ENCODE results near the gene HYAL4. TPM values are rescaled to one million over a fixed set of nuclear protein-coding genes. Genes with fewer than 3 reads are reported as not detected.

HYAL4 gene
- not detected for total RNA-seq
- 0.24 TPM for polyA plus RNA-seq (ENCODE audit: insufficient read depth, low read depth, low replicate concordance)
- long read RNA-seq, donor 1, result 0 reads
- long read RNA-seq, donor 2, result 0 reads
- long read RNA-seq, donor 3, result 0 reads
- long read RNA-seq, donor 4, result 0 reads
- long read RNA-seq, donor 5, result 0 reads
- long read RNA-seq, donor 6, result 0 reads
- long read RNA-seq, donor 7, result 0 reads
- long read RNA-seq, donor 8, result 0 reads
- long read RNA-seq, donor 9, result 0 reads
- long read RNA-seq, donor 10, result 0 reads

GRCh38 chr7:123844712-123845219, at the start of gene HYAL4:
Gene HYAL4 (plus strand): TSS chr7:123845169. CDS start chr7:123868274, 23,105 bp downstream.
- no peaks in the 10 kb centered on the region for H3K36me3 ChIP-seq (ENCODE audit: control insufficient read depth in 2 of 3, insufficient read depth in 3 of 3, low read length in 3 of 3)
- no peaks in the 10 kb centered on the region for H3K4me1 ChIP-seq (ENCODE audit: control insufficient read depth in 2 of 3, insufficient read depth in 2 of 3, low read depth in 1 of 3, low read length in 3 of 3)
- H3K9ac ChIP-seq (ENCODE audit: low read length in 3 of 3), result no peak within 1 kb of the TSS
- H3K9me3 ChIP-seq (ENCODE audit: control insufficient read depth in 2 of 3, insufficient read depth in 1 of 3, low read length in 3 of 3), result no peaks in the 10 kb centered on the region
- no peak for DNase-seq
- no peak for FAIRE-seq
- intact Hi-C loops (cut with DNase I), result no loop called here
- no peak for TF ChIP-seq CTCF (IDR thresholded peaks at IDR 0.05; ENCODE audit: borderline replicate concordance, extremely low read depth, insufficient read depth)
- H3K4me3 ChIP-seq (ENCODE audit: low read length in 3 of 3), result no peak within 1 kb of the TSS
- no peaks in the 10 kb centered on the region for H3K27me3 ChIP-seq (ENCODE audit: control insufficient read depth, insufficient read depth, low read length)
- no peak within 1 kb of the TSS for H3K27ac ChIP-seq (ENCODE audit: low read depth in 2 of 2, low read length in 2 of 2)

GRCh38 chr7:123795917-123796316, 49.1 kb upstream of the HYAL4 start:
- intact Hi-C loops (cut with DNase I), result loop anchor here (10.0 kb wide), 1 partner anchor 69 kb away; no protein-coding TSS in a partner anchor

GRCh38 chr7:123796568-123796967, 48.4 kb upstream of the HYAL4 start:
- Histone ChIP-seq H3K9ac (ENCODE audit: low read length in 3 of 3) (no peak overlapping the region), H3K9me3 (ENCODE audit: control insufficient read depth in 2 of 3, insufficient read depth in 1 of 3, low read length in 3 of 3) (no peaks in the 10 kb centered on the region), H3K27ac (ENCODE audit: low read depth in 2 of 2, low read length in 2 of 2) (no peak overlapping the region), H3K4me1 (ENCODE audit: control insufficient read depth in 2 of 3, insufficient read depth in 2 of 3, low read depth in 1 of 3, low read length in 3 of 3) (no peaks in the 10 kb centered on the region), H3K4me3 (ENCODE audit: low read length in 3 of 3) (no peak overlapping the region), H3K36me3 (ENCODE audit: control insufficient read depth in 2 of 3, insufficient read depth in 3 of 3, low read length in 3 of 3) (no peaks in the 10 kb centered on the region), H3K27me3 (ENCODE audit: control insufficient read depth, insufficient read depth, low read length) (no peaks in the 10 kb centered on the region)
- intact Hi-C loops (cut with DNase I), result loop anchor here (10.0 kb wide), 1 partner anchor 68 kb away; no protein-coding TSS in a partner anchor
- FAIRE-seq (no peak), DNase-seq (no peak)
- TF ChIP-seq CTCF (IDR thresholded peaks at IDR 0.05; ENCODE audit: borderline replicate concordance, extremely low read depth, insufficient read depth), result no peak

More at GRCh38 chr7:123795917-123796316, 49.1 kb upstream of the HYAL4 start:
- Histone ChIP-seq H3K27ac (ENCODE audit: low read depth in 2 of 2, low read length in 2 of 2) (no peak overlapping the region), H3K9me3 (ENCODE audit: control insufficient read depth in 2 of 3, insufficient read depth in 1 of 3, low read length in 3 of 3) (no peaks in the 10 kb centered on the region), H3K4me1 (ENCODE audit: control insufficient read depth in 2 of 3, insufficient read depth in 2 of 3, low read depth in 1 of 3, low read length in 3 of 3) (no peaks in the 10 kb centered on the region), H3K4me3 (ENCODE audit: low read length in 3 of 3) (no peak overlapping the region), H3K9ac (ENCODE audit: low read length in 3 of 3) (no peak overlapping the region), H3K27me3 (ENCODE audit: control insufficient read depth, insufficient read depth, low read length) (no peaks in the 10 kb centered on the region), H3K36me3 (ENCODE audit: control insufficient read depth in 2 of 3, insufficient read depth in 3 of 3, low read length in 3 of 3) (no peaks in the 10 kb centered on the region)
- no peak for DNase-seq
- no peak for TF ChIP-seq CTCF (IDR thresholded peaks at IDR 0.05; ENCODE audit: borderline replicate concordance, extremely low read depth, insufficient read depth)
- no peak for FAIRE-seq
